ENCODE results near the gene PPP1R13B.
"Not testable (repeated sequence)": the region's sequence is repeated elsewhere in the genome, so short reads cannot be mapped to it uniquely, and the experiment has no call there.

Gene PPP1R13B

GRCh38 chr14:103695296-103696069, 151.9 kb downstream of the PPP1R13B start:
- DNase-seq: no peak

- DNase-seq: no peak
Measured at GRCh38 chr14:103694572-103695026, 152.8 kb downstream of the PPP1R13B start.

- DNase-seq: no peak
Measured at GRCh38 chr14:103693515-103693914, 153.9 kb downstream of the PPP1R13B start.

GRCh38 chr14:103692871-103693270, 154.5 kb downstream of the PPP1R13B start:
- no peak for DNase-seq

GRCh38 chr14:103692159-103692558, 155.2 kb downstream of the PPP1R13B start:
- no peak for DNase-seq

GRCh38 chr14:103691655-103692054, 155.7 kb downstream of the PPP1R13B start:
- not testable (repeated sequence) for DNase-seq

GRCh38 chr14:103690332-103690731, 157.0 kb downstream of the PPP1R13B start:
- DNase-seq: no peak

- no peak for DNase-seq
Measured at GRCh38 chr14:103688906-103689902, 158.2 kb downstream of the PPP1R13B start.

GRCh38 chr14:103688441-103688840, 158.9 kb downstream of the PPP1R13B start:
- DNase-seq: no peak

- DNase-seq: no peak
Measured at GRCh38 chr14:103687712-103688111, 159.7 kb downstream of the PPP1R13B start.

GRCh38 chr14:103686831-103687485, 160.4 kb downstream of the PPP1R13B start:
- DNase-seq: no peak

- DNase-seq: no peak
Measured at GRCh38 chr14:103685276-103686211, 161.8 kb downstream of the PPP1R13B start.

GRCh38 chr14:103684871-103685270, 162.5 kb downstream of the PPP1R13B start:
- DNase-seq: no peak

GRCh38 chr14:103684471-103684870, 162.9 kb downstream of the PPP1R13B start:
- no peak for DNase-seq
